Measurements from ENCODE around the gene GPATCH8.
A peak's percentile ranks its signal among the peaks of the same experiment; 100 is the strongest.

The GPATCH8 gene

GRCh38 chr17:44464037-44464436 is 39.2 kb downstream of the GPATCH8 start:
- no peak for DNase-seq

- DNase-seq, result no peak
Measured at GRCh38 chr17:44451832-44452231, 51.4 kb downstream of the GPATCH8 start.

GRCh38 chr17:44451016-44451627 is 52.1 kb downstream of the GPATCH8 start:
- DNase-seq, result no peak

- no peak for DNase-seq
Measured at GRCh38 chr17:44448412-44448811, 54.8 kb downstream of the GPATCH8 start.

GRCh38 chr17:44444735-44445105 is 58.5 kb downstream of the GPATCH8 start:
- no peak for DNase-seq

- no peak for DNase-seq
Measured at GRCh38 chr17:44442806-44443205, 60.4 kb downstream of the GPATCH8 start.

- DNase-seq, result no peak
Measured at GRCh38 chr17:44439168-44439567, 64.0 kb downstream of the GPATCH8 start.

GRCh38 chr17:44438636-44439035 is 64.6 kb downstream of the GPATCH8 start:
- DNase-seq, result peak in 3 of 58 donors; percentile 0 to 25 (median 7)

GRCh38 chr17:44436336-44436735 is 66.9 kb downstream of the GPATCH8 start:
- DNase-seq, result no peak

GRCh38 chr17:44432254-44433157 is 70.7 kb downstream of the GPATCH8 start:
- DNase-seq, result no peak

- no peak for DNase-seq
Measured at GRCh38 chr17:44424828-44425461, 78.3 kb downstream of the GPATCH8 start.

- DNase-seq, result peak in 5 of 58 donors; percentile 2 to 55 (median 15)
Measured at GRCh38 chr17:44417553-44417952, 85.7 kb downstream of the GPATCH8 start.

- DNase-seq, result no peak
Measured at GRCh38 chr17:44416558-44417289, 86.5 kb downstream of the GPATCH8 start.

GRCh38 chr17:44414394-44415155 is 88.6 kb downstream of the GPATCH8 start:
- DNase-seq, result no peak

GRCh38 chr17:44409309-44410028 is 93.7 kb downstream of the GPATCH8 start:
- no peak for DNase-seq

- DNase-seq, result no peak
Measured at GRCh38 chr17:44408786-44409185, 94.4 kb downstream of the GPATCH8 start.

- no peak for DNase-seq
Measured at GRCh38 chr17:44402564-44403172, 100.5 kb downstream of the GPATCH8 start.

GRCh38 chr17:44400226-44400847 is 102.9 kb downstream of the GPATCH8 start:
- peak in 1 of 58 donors; percentile 24 for DNase-seq
